ENCODE data around the gene CDH18. TPM values are rescaled to one million over a fixed set of nuclear protein-coding genes. Genes with fewer than 3 reads are reported as not detected.

The CDH18 gene
- total RNA-seq, 2 donors from 2014 or later: not detected

DNA sequence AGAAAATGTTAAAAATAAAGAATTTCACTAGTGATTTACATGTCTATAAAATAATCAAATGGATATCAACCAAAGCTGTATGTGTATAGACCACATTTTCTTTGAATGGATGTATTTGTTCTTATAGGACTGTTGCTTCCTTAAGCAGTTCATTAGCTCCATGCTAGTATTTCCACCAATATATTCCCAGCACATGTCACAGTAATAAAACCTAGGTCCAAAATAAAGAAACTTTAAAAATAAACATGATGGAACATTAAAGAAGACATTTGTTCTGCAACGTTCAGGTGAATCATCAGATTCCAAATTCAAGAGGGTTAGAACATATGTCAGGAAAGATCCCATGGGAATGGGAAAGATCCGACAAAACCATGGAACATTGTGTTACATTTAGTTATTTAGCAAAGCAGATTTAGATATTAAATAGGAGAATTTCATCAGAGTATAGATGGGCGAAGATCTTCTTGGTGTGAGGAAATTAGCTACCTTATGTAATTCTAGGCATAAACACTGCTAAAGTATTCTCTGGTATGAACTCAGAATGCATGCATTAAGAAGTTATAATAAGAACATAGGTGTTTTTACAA is 490.7 kb downstream of the CDH18 start:
- Mint-ChIP-seq H3K36me3 (ENCODE audit: low read depth) (no peaks in the 10 kb centered on the region), H3K27ac (no peak overlapping the region), H3K4me1 (no peaks in the 10 kb centered on the region), H3K9me3 (no peaks in the 10 kb centered on the region), H3K27me3 (no peaks in the 10 kb centered on the region), H3K4me3 (no peak overlapping the region)
- ATAC-seq (replicated peaks): no peak

DNA sequence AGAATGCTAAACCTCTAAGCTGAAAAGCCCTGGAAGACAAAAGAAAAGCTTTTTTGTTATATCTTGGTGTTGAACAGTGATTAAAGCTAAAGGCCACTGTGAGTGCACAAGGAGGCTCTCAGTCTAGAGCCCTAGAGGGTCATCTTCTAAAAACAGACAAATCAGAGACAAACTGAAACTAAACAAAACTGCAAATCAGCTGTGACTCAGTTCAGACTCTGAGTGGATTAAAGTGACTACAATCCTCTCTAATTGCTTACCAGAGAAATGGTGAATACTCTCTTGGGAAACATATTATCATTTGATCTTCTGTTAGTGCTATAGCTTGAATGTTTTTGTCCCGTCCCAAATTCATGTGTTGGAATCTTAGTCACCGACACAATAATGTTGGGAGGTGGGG is 491.9 kb downstream of the CDH18 start:
- ATAC-seq (replicated peaks): no peak
- no peak overlapping the region for H3K27ac Mint-ChIP-seq
- no peaks in the 10 kb centered on the region for H3K4me1 Mint-ChIP-seq
- H3K4me3 Mint-ChIP-seq: no peak overlapping the region
- H3K36me3 Mint-ChIP-seq (ENCODE audit: low read depth): no peaks in the 10 kb centered on the region
- no peaks in the 10 kb centered on the region for H3K27me3 Mint-ChIP-seq
- no peaks in the 10 kb centered on the region for H3K9me3 Mint-ChIP-seq

DNA sequence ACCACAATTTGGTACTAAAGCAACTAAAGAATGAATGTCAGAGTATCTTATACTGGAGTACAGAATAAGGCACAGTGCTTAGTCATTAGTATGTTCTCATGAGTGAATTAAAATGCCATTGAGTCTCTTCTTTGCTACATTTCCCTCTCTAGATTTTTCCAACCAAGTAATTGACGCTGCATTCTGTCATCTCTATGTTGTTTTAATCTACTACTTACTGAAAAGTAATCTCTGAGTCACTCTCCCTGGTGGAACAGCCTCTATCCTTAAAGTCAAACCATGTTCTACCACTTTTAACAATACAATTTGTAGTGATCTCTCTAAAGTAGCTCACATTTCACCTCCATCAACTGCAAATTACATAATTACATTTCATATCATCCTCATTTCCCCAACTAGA is 495.1 kb downstream of the CDH18 start:
- Mint-ChIP-seq H3K4me3 (no peak overlapping the region), H3K27ac (no peak overlapping the region), H3K36me3 (ENCODE audit: low read depth) (no peaks in the 10 kb centered on the region), H3K9me3 (no peaks in the 10 kb centered on the region), H3K27me3 (no peaks in the 10 kb centered on the region), H3K4me1 (no peaks in the 10 kb centered on the region)
- no peak for ATAC-seq (replicated peaks)

DNA sequence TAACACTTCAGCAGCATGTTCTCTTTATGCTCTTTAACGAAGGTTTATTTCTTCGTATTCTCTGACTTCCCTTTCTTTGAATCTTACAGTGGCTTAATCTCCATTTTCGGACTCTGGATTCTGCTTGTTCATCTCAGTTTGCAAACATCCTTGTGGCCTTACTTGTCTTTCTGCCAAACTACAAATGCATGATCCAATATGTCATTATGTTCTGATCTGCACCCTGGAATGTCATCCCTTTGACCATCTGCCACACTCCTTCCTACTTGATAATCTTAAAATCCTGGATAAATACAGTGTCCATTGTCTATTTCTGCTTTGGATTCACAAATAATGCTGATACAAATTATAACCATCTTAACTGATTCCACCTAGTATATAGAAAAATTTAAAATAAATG is 499.2 kb downstream of the CDH18 start:
- Mint-ChIP-seq H3K4me1 (no peaks in the 10 kb centered on the region), H3K9me3 (peaks cover 4% of the 10 kb centered on the region), H3K27ac (no peak overlapping the region), H3K27me3 (no peaks in the 10 kb centered on the region), H3K4me3 (no peak overlapping the region), H3K36me3 (ENCODE audit: low read depth) (no peaks in the 10 kb centered on the region)
- no peak for ATAC-seq (replicated peaks)

DNA sequence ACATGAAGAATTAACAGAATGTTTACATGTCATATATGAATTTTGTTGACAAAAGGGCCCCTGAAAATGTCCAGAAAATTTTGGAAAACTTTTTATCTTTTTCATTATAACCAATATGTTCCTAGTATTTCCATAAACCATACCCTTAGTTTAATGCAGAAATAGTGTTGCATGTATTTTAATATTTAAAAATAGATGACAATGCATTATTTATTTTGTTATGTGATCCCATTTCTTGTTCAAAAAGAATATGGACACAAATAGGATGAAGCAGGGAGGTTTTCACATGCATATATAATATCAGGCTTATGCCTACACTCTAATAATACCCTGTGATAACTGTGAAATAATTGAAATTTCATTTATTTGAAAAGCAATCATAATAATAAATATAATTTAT is 500.5 kb downstream of the CDH18 start:
- ATAC-seq (replicated peaks): no peak
- no peaks in the 10 kb centered on the region for H3K36me3 Mint-ChIP-seq (ENCODE audit: low read depth)
- H3K27ac Mint-ChIP-seq: no peak overlapping the region

DNA sequence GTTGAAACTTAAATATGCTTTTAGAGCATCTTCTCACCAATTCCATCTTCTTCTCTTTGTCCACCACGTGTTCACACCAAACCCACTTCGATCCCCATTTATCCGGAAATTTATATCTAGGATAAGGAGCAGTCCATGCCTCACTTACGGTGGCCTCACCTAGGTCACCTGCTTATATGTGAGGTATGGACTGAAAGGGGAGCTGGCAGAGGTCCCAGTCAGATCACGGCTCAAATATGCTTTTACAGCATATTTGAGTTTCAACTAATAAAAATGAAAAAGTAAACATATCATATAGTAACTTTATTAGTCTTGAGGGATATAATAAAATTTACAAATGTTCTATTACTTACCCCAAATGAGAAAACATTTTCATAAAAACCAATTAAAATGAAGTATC is 508.4 kb downstream of the CDH18 start:
- Mint-ChIP-seq H3K4me1 (no peaks in the 10 kb centered on the region), H3K36me3 (ENCODE audit: low read depth) (no peaks in the 10 kb centered on the region), H3K9me3 (peaks cover 28% of the 10 kb centered on the region), H3K27ac (no peak overlapping the region), H3K4me3 (no peak overlapping the region), H3K27me3 (no peaks in the 10 kb centered on the region)
- no peak for ATAC-seq (replicated peaks)

More for the DNA sequence above, 500.5 kb downstream of the CDH18 start:
- Mint-ChIP-seq H3K9me3 (peaks cover 15% of the 10 kb centered on the region), H3K27me3 (no peaks in the 10 kb centered on the region), H3K4me3 (no peak overlapping the region), H3K4me1 (no peaks in the 10 kb centered on the region)

DNA sequence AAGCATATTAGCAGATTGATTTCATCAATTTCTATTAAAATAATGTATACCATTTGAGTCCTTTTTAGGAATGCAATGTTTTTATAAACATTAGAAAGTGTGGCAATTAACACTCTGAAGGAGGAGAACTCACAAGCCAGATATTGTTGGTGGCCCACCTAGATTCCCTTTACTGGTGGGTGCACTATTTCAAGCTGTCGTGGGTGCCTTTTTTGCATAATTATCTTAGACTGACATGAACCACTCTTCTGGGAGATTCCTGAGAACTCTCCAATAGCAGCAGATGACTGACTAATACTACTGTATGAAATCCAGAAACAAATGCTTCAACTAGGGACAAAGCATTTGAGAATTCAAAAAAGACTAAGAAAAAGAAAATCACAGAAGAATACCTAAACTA is 526.0 kb downstream of the CDH18 start:
- no peak overlapping the region for H3K27ac Mint-ChIP-seq
- no peak overlapping the region for H3K4me3 Mint-ChIP-seq
- H3K27me3 Mint-ChIP-seq: no peaks in the 10 kb centered on the region
- ATAC-seq (replicated peaks): no peak
- H3K36me3 Mint-ChIP-seq (ENCODE audit: low read depth): no peaks in the 10 kb centered on the region
- H3K4me1 Mint-ChIP-seq: no peaks in the 10 kb centered on the region
- peaks cover 4% of the 10 kb centered on the region for H3K9me3 Mint-ChIP-seq

DNA sequence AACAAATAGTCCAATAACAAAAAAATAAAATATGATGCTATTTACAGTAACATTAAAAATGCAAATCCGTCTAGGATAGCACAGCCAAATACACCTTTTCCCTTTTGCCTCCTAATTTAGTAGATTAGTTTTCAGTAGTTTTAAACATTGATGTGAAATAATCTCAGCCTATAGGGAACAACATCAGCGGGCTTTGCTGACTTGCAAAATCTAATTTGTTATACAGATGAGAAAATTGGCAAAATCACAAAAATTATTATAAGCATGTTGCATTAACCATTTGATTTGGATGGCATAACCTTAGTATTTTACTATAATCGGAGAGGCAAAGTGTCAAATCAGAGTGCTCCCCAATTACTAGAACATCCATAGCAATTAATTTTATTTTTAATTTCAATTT is 563.5 kb downstream of the CDH18 start:
- Mint-ChIP-seq H3K9me3 (peaks cover 4% of the 10 kb centered on the region), H3K4me3 (no peak overlapping the region), H3K36me3 (ENCODE audit: low read depth) (no peaks in the 10 kb centered on the region), H3K4me1 (no peaks in the 10 kb centered on the region), H3K27ac (no peak overlapping the region), H3K27me3 (no peaks in the 10 kb centered on the region)
- no peak for ATAC-seq (replicated peaks)

Data from activated T-helper 17 cell treated with anti-CD3 and anti-CD28 coated beads, Interleukin-2, amount 50 U/mL, for 72 hours (primary cell).